Activated CD8-positive, alpha-beta memory T cell treated with anti-CD3 and anti-CD28 coated beads for 1 hour (primary cell): Measurements from ENCODE around the gene PSME1.
A peak's percentile ranks its signal among the peaks of the same experiment; 100 is the strongest.
"Not testable (repeated sequence)": the region's sequence is repeated elsewhere in the genome, so short reads cannot be mapped to it uniquely, and the experiment has no call there.

Source experiments
- DNase-seq, 2 donors: peaks; one replicate each; pipeline ENCODE4 v3.0.0-alpha.2; 2020; ENCODE audit warnings: low read depth in 1 of 2; ENCODE audit errors: extremely low read depth in 1 of 2

The PSME1 gene

GRCh38 chr14:24103451-24103850 is 32.5 kb upstream of the PSME1 start:
- DNase-seq: no peak

DNA sequence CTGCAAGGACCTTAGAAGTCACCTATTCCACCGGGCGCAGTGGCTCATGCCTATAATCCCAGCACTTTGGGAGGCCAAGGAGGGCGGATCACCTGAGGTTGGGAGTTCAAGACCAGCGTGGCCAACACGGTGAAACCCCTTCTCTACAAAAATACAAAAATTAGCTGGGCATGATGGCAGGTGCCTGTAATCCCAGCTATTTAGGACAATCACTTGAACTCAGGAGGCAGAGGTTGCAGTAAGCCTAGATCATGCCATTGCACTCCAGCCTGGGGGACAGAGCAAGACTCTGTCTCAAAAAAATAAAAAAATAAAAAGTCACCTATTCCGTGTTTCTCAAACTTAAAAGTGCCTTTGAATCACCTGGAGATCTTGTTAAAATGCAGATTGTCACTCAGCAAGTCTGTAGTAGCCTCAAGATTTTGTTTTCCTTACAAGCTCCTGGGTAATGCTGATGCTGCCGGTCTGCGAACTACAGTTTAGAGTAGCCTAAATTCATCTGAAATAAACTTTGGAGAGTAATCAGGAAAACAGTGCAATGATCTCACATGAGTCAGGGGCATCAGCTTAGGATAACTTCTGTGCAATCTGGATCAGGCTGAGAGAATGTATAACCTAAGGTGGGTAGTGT is 30.3 kb upstream of the PSME1 start:
- not testable (repeated sequence) for DNase-seq

DNA sequence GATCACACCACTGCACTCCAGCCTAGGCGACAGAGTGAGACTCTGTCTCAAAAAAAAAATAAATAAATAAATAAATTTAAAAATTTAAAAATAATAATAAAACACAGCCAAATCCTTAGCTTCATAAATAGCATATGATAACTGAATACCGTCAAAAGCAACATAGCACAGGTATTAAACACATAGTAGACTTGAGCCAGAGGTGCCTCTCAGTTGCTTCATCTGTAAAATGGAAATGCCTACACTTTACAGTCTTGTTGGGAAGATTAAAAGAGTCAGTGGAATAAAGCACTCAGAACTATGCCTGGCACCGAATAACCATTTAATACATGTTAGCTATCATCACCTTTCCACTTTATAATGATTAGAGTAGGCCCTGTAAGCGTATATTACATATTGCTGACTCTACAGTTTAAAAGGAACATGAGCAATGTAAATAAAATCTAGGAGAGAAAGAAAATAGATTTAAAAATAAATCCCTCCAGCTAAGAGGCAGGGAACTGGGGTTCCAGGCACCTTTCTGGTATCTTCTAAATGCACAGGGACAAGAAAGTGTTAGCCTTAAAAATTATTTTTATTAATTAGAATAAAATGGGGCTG is 29.2 kb upstream of the PSME1 start:
- DNase-seq: no peak

GRCh38 chr14:24108336-24108874 is 27.6 kb upstream of the PSME1 start:
- DNase-seq: no peak

DNA sequence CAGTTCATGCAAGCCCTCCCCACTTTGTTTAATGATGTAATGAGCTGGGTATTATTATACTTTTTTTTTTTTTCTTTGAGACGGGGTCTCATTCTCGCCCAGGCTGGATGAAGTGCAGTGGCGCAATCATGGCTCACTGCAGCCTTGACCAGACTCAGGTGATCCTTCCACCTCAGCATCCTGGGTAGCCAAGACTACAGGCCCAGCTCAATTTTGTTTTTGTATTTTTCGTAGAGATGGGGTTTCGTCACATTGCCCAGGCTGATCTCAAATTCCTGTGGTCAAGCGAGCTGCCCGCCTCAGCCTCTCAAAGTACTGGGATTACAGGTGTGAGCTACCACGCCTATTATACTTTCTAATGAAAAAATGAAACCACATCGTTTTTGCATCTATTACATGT is 25.9 kb upstream of the PSME1 start:
- DNase-seq: no peak

GRCh38 chr14:24110523-24110922 is 25.5 kb upstream of the PSME1 start:
- DNase-seq: no peak

- DNase-seq: no peak
These were observed 22.6 kb upstream of the PSME1 start for GRCh38 chr14:24113379-24113800.

DNA sequence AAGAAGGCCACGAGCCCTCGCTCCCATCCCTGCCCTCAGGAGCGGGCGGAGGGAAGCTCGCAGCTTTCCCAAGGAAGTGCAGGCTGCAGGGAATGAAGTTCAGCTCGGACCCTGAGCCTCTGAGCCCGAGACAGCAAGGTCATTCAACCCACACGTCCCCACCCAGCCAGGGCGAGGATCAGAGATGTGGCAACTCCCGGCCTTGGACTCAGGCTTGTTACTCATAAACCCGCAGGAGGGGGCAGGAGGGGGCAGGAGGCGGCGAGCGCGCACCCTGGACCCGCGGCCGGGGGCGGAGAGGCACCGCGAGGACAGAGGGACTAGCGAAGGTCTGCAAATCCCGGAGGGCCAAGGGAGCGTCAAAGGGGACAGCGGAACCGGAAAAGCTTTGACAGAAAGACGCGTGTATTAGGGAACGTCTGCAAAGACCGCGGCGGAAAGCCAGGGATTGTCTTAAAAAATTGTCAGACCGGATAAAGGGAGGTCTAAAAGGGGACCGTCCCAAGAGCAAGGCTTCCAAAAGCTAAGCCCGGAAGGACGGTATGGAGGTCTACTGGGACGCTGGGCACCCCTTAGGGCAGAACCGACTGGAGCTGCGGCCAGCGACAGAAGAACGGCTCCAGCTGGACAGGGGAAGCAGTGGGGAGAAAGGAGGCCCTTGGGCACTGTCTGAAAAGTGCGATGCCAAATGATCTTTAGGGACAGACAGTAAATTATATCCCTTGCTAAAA is 22.0 kb upstream of the PSME1 start:
- peak; percentile 49 to 55 for DNase-seq

- peak; percentile 94 to 97 for DNase-seq
These were observed 21.2 kb upstream of the PSME1 start, which contains the start of the genes DCAF11 and NRL for GRCh38 chr14:24114532-24115421. DCAF11 (plus strand) TSS chr14:24114777; CDS start chr14:24115595, 818 bp downstream. NRL (minus strand) TSS chr14:24114949; CDS start chr14:24082848, 32,101 bp downstream.

DNA sequence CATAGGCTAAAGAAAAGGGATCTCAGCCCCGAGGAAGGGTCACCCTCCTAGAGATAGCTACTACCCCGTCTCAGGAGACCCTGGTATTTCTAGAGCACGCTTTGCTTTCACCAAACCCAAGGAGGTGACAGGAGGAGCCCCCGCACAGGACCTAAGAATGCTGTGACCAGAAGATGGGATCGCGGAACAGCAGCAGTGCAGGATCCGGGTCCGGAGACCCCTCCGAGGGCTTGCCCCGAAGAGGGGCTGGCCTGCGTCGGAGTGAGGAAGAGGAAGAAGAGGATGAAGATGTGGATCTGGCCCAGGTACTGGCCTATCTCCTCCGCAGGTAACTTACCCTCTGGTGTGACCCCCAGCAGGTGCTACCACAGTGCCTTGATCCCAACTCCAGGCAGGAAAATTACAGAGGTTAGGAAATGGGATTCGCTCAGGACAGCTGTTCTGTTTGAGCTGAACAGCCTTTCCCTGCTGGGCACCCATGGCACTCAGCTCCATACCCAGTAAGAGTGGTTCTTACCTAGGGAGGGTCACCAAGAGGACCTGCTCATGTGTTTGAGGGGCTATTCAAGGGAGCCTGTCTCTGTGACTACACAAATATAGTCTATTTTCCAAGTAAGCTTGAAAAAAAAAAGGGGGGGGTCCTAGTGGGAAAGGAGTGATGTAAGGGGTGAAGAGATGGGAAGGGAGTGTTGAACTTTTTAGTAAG is 20.4 kb upstream of the PSME1 start:
- DNase-seq: no peak

- DNase-seq: no peak
These were observed 19.7 kb upstream of the PSME1 start for GRCh38 chr14:24116128-24116814.

DNA sequence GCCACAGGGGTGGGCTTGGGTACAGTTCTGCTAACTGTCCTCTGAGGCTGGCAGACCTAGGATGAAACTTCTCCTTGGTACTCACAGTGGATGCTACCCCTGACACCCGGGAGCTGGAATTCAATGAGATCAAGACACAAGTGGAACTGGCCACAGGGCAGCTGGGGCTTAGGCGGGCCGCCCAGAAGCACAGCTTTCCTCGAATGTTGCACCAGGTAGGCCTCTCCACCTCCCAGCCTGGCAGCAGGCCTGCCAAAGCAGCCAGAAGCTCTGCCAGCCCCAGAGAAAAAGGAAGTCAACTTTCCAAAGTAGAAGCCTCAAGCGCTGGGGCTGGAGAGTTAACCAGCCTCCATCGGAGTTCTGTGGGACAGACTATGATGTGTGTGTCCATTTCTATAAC is 18.8 kb upstream of the PSME1 start:
- no peak for DNase-seq

- no peak for DNase-seq
These were observed 16.3 kb upstream of the PSME1 start for GRCh38 chr14:24119691-24120090.

DNA sequence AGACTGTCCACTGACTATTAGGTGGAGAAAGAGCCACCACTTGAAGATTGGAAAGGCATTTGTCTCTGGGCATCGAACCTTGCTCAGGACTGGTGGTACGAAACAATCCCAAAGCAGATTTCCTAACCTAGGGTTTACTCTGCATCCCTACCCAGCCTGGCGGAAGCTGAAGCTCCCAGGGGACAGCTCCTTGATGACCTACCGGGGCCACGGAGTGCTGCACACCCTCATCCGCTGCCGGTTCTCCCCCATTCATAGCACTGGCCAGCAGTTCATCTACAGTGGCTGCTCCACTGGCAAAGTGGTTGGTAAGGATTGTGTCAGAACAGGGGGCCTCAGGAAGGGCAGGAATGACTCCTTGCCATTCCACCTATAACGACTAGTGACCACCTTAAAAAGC is 14.8 kb upstream of the PSME1 start:
- no peak for DNase-seq

DNA sequence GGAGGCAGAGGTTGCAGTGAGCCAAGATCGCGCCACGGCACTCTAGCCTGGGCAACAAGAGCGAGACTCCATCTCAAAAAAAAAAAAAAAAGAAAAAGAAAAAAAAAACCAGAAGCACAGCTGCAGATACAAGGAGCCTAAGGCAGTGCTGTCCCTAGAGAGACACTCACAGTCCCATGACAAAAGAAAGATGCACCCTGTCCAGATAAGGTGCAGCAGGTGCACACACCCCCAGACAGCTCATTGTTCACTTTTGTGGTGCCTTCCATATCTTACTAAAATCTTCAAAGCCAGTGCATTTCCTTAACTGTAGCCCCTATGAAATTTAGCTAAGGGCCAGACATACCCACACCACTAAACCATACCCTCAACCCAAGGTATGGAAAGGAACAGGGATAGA is 13.6 kb upstream of the PSME1 start:
- no peak for DNase-seq

DNA sequence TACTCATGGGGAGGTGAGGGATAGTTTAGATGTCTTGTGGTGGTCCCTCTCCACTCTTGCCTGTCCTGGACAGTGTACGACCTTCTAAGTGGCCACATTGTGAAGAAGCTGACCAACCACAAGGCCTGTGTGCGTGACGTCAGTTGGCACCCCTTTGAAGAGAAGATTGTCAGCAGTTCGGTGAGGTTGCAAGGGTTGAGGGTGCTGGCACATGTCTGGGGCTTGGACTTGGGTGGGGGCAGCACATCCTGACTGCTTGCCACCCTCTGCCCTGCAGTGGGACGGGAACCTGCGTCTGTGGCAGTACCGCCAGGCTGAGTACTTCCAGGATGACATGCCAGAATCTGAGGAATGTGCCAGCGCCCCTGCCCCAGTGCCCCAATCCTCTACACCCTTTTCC is 13.1 kb upstream of the PSME1 start:
- no peak for DNase-seq

- DNase-seq: no peak
These were observed 12.3 kb upstream of the PSME1 start for GRCh38 chr14:24123424-24124417.

DNA sequence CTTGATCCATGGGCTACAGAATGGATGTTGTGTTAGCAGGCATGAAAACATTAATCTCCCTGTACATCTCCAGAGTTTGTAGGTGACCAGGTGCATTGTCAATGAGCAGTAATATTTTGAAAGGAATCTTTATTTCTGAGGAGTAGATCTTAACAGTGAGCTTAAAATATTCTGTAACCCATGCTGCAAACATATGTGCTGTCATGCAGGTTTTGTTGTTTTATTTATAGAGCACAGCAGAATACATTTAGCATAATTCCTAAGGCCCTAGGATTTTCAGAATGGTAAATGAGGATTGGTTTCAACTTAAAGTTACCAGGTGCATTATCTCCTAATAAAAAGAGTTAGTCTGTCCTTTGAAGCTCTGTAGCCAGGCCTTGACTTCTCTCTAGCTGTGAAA is 9.1 kb upstream of the PSME1 start:
- DNase-seq: no peak
